ENCODE data around the gene KRTAP10-3. TPM values are rescaled to one million over a fixed set of nuclear protein-coding genes. Genes with fewer than 3 reads are reported as not detected.

The KRTAP10-3 gene
- total and polyA plus RNA-seq, 2 experiments from 2014 or later, result not detected

GRCh38 chr21:44602463-44602850 lies 43.9 kb upstream of the KRTAP10-3 start (continued):
- TF ChIP-seq ZNF462 (CRISPR knock-in tag; IDR thresholded peaks at IDR 0.05) (no peak), CTCF (conservative IDR thresholded peaks at IDR 0.05; ENCODE audit: low read depth in 2 of 2) (no peak), ETS1 (IDR thresholded peaks at IDR 0.05) (no peak)

GRCh38 chr21:44601596-44602462 lies 43.2 kb upstream of the KRTAP10-3 start:
- Mint-ChIP-seq H3K4me1 (peaks cover 22% of the 10 kb centered on the region), H3K4me3 (no peak overlapping the region), H3K9me3 (peaks cover 11% of the 10 kb centered on the region), H3K27ac (peak overlapping the region; percentile 27; the same call in 1 of the 2 replicates), H3K27me3 (ENCODE audit: insufficient read depth, low read depth, poor library complexity) (peaks cover 11% of the 10 kb centered on the region), H3K36me3 (ENCODE audit: low read depth) (no peaks in the 10 kb centered on the region; the same call in 2 of the 3 replicates)
- H4K20me1 ChIP-seq (replicated peaks; ENCODE audit: insufficient read depth), result no peaks in the 10 kb centered on the region
- no peaks in the 10 kb centered on the region for H3F3A ChIP-seq (replicated peaks; ENCODE audit: low read depth)
- H3K79me2 ChIP-seq (replicated peaks; ENCODE audit: insufficient read depth), result no peaks in the 10 kb centered on the region
- H3K9me2 ChIP-seq (ENCODE audit: insufficient read depth), result no peaks in the 10 kb centered on the region
- no peak overlapping the region for H2AFZ ChIP-seq
- no peak for DNase-seq (ENCODE audit: low spot score)
- H3K4me2 ChIP-seq, result no peak overlapping the region
- peaks cover 7% of the 10 kb centered on the region; the same call in 1 of the 2 replicates for H3K4me1 ChIP-seq (ENCODE audit: insufficient read depth)
- no peaks in the 10 kb centered on the region for H3K27me3 ChIP-seq (ENCODE audit: insufficient read depth)
- H3K4me3 ChIP-seq, result no peak overlapping the region
- H3K27ac ChIP-seq (ENCODE audit: low read depth), result no peak overlapping the region
- ATAC-seq, result no peak
- H3K36me3 ChIP-seq (ENCODE audit: insufficient read depth), result no peaks in the 10 kb centered on the region
- TF ChIP-seq NANOG (IDR thresholded peaks at IDR 0.05; ENCODE audit: borderline replicate concordance), result no peak
- no peak for TF ChIP-seq EZH2phosphoT487 (IDR thresholded peaks at IDR 0.05; ENCODE audit: unreplicated experiment)
- TF ChIP-seq CTCF (conservative IDR thresholded peaks at IDR 0.05; ENCODE audit: low read depth in 2 of 2), result no peak

Measured in GM23338 (cell line).